C4-2B (cell line): ENCODE data around the gene INPP5B.
"Not testable (repeated sequence)": the region's sequence is repeated elsewhere in the genome, so short reads cannot be mapped to it uniquely, and the experiment has no call there.

ENCODE experiments used
- H3K27ac ChIP-seq: fragments of 450-650 bp; 2 replicates; pipeline ENCODE4 v1.5.1; 2017
- ZFX ChIP-seq: fragments of 450-650 bp; IDR thresholded peaks from 2 replicates; pipeline ENCODE4 v1.6.1; 2017
- TF ChIP-seq, protein P1 (sequence below): fragments of 450-650 bp; conservative IDR thresholded peaks from 2 replicates; pipeline ENCODE4 v1.5.1; 2017; ENCODE audit warnings: mild to moderate bottlenecking

INPP5B gene

DNA sequence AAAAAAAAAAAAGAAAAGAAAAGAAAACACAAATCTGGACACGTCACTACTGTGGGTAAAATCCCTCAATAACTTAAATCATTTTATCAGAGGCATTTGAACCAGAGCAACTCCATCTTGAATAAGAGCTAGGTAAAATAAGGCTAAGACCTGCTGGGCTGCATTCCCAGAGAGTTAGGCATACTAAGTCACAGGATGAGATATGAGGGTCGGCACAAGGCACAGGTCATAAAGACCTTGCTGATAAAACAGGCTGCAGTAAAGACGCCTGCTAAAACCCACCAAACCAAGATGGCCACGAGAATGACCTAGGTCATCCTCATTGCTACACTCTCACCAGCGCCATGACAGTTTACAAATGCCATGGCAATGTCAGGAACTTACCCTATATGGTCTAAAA lies 43.9 kb downstream of the INPP5B start:
- TF ChIP-seq ZFX = no peak
- TF ChIP-seq, protein P1, sequence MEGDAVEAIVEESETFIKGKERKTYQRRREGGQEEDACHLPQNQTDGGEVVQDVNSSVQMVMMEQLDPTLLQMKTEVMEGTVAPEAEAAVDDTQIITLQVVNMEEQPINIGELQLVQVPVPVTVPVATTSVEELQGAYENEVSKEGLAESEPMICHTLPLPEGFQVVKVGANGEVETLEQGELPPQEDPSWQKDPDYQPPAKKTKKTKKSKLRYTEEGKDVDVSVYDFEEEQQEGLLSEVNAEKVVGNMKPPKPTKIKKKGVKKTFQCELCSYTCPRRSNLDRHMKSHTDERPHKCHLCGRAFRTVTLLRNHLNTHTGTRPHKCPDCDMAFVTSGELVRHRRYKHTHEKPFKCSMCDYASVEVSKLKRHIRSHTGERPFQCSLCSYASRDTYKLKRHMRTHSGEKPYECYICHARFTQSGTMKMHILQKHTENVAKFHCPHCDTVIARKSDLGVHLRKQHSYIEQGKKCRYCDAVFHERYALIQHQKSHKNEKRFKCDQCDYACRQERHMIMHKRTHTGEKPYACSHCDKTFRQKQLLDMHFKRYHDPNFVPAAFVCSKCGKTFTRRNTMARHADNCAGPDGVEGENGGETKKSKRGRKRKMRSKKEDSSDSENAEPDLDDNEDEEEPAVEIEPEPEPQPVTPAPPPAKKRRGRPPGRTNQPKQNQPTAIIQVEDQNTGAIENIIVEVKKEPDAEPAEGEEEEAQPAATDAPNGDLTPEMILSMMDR = no peak
- H3K27ac ChIP-seq = no peak overlapping the region

- no peak for TF ChIP-seq ZFX
- TF ChIP-seq, protein P1 = no peak
Observed at GRCh38 chr1:37901893-37902225, 45.0 kb downstream of the INPP5B start.

DNA sequence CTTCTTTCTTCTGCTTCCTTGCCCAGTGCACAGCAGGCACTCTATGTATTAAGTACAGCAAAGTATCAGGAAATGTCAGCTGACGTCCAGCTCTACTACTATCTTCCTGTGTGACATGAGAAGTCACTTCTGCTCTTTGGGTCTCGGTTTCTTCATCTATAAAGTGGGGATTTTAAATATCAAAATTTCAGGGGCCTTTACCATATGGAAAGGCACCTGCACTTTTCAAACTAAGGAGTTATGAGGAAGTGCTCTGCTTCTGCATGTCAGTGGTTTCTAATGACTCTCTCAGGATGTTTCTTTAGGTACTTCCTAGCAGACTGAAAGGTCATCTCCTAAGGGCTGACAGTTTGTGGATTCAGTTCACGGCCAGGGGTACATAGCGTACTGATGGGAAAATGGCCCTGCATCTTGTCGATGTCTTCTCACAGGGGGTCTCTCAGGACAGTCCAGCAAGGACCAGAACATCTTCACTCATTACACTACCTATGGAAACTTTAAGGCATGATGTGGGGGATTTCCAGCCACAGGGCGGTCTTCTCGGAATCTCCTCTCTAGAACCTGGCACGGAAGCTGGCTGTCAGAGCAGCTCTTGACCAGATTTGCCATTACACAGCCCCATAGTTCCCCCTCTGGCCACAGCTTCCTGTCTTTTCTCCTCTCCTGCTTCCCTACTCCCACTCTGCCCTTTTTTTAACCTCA lies 45.5 kb downstream of the INPP5B start:
- no peak overlapping the region for H3K27ac ChIP-seq
- TF ChIP-seq, protein P1 = no peak
- TF ChIP-seq ZFX = no peak

More at GRCh38 chr1:37901893-37902225, 45.0 kb downstream of the INPP5B start:
- H3K27ac ChIP-seq = no peak overlapping the region

GRCh38 chr1:37897563-37897962 lies 49.3 kb downstream of the INPP5B start:
- not testable (repeated sequence) for H3K27ac ChIP-seq

GRCh38 chr1:37893673-37894072 lies 53.2 kb downstream of the INPP5B start:
- no peak for TF ChIP-seq ZFX
- TF ChIP-seq, protein P1 = no peak
- H3K27ac ChIP-seq = no peak overlapping the region

- H3K27ac ChIP-seq = no peak overlapping the region
- TF ChIP-seq ZFX = no peak
- TF ChIP-seq, protein P1 = no peak
Observed at GRCh38 chr1:37892151-37893047, 54.5 kb downstream of the INPP5B start.

DNA sequence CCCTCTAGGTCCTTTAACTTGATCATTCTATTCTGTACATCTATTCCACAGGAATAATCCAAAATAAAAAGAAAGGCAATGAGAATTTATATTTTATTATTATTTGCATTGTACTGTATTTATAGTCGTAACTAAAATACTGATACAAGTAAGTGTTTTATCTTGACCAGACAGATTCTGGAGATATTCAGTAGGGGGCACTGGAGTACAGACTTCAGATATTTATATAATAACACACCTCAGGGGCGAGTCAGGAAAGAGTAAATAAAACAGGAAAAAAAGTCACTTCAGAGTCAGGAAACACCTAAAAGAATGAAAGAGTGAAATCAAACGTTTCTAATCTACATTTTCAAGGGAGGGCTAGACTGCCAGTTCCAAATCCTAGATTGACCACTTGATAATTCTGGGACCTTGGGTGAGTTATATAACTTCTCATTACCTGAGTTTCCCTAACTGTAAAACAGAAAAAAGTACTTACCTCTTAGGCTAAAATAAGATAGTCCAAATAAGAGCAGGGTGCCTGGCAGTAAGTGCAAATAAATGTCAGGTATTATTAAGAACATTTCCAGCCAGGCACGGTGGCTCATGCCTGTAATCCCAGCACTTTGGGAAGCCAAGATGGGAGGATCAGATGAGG lies 56.4 kb downstream of the INPP5B start:
- TF ChIP-seq ZFX = no peak
- TF ChIP-seq, protein P1 = peak; percentile 76
- H3K27ac ChIP-seq = no peak overlapping the region
